Right renal cortex interstitium (tissue), 3 donors: ENCODE results near the gene ACTR3C. TPM values are rescaled to one million over a fixed set of nuclear protein-coding genes. Genes with fewer than 3 reads are reported as not detected.
"Not testable (repeated sequence)": the region's sequence is repeated elsewhere in the genome, so short reads cannot be mapped to it uniquely, and the experiment has no call there.

Experiments used
- DNase-seq, 3 donors: peaks; one replicate each; pipeline ENCODE4 v3.0.0-alpha.2; 2013; ENCODE audit warnings: low read depth in 3 of 3, low spot score in 2 of 3
- polyA plus RNA-seq, 3 donors: library from polyadenylated mRNA; unstranded; fragments of 120-200 nt; gene quantifications; one replicate each; pipeline ENCODE4 v1.2.1, GENCODE V29; 2013; ENCODE audit not compliant: insufficient read length in 3 of 3

ACTR3C gene
- polyA plus RNA-seq, 3 donors, result 8.9 to 10.5 (median 10.4) TPM

DNA sequence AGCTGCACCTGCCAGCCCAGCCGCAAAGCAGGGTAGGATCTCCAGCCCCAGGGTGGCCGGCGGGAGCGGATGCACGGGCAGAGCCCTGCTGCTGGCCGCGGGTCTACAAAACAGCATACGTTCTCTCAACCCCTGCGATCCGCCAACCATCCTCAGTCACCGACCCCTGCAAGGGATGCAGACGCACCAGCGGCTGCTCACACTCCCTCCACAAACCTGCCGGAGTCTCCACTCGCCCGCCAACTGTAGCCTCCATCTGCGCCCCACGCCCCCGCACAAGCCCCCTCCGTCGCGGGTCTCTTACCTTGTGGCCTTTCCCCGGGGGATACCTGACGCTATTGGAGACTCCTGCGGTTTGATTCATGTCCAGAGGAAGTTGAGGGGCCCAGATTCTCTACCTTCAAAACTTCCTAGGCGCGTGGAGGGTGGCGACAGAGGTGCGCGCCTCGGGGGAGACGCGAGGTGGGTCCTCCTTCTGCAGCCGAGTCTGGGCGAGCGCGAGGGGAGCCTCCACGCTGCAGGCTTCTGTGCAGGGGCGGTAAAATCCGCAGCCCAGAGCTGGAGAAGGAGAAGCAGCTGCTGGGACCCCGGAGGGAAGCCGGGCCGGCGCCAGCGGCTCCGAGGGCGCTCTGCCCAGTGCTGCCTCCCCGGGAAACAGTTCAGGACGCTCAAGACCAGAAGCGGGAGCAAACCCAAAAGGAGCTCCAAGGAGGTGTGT, 103.2 kb downstream of the ACTR3C start:
- not testable (repeated sequence) for DNase-seq

DNA sequence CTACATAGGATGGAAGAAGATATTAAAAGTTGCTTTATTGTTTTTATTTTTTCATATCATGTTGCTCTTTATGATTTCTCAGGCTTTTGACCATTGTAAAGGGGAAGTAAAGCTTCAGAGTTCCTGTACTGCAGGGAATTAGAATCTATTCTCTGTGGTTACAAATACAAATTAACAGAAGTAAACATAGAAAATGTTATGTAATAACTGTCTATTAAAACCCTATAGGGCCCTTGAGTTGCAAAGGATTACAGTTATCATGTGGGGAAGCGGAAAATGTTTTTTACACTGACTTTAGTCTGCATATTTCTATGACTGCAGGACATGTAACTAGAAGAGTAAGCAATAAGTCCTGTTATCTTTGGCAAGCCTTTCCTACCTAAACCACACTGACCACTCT, 116.5 kb downstream of the ACTR3C start:
- not testable (repeated sequence) for DNase-seq

DNA sequence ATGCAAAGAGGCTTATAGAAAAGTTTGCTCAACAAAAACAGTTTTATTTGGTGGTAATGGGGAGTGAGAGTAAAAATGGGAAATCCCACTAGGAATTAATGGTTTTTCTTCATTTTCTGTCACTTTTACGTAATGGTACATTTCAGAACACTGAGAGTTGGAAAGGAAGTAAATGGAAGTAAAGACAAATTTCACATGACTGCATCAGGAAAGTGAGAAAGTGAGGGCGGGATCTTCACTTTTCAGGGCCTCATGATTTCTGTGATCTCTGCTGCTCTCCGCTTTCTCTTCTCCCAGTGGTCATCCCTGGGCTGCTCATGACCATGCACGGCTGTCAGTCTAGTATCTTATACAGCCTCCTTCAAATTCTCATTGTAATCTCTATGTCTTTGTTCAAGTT, 117.5 kb downstream of the ACTR3C start:
- not testable (repeated sequence) for DNase-seq

DNA sequence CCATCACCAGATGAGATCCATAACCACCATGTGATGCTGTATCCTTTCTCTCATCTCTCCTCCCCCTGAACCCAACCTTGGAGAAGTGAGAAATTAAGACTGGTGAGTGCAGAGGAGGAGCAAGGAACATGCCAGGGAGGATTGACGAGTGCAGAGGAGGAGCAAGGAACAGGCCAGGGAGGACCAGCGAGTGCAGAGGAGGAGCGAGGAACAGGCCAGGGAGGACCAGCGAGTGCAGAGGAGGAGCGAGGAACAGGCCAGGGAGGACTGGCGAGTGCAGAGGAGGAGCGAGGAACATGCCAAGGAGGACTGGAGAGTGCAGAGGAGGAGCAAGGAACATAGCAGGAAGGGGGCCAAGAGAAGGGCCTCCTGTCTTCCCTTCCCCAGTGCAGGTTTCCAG, 118.8 kb downstream of the ACTR3C start:
- not testable (repeated sequence) for DNase-seq

DNA sequence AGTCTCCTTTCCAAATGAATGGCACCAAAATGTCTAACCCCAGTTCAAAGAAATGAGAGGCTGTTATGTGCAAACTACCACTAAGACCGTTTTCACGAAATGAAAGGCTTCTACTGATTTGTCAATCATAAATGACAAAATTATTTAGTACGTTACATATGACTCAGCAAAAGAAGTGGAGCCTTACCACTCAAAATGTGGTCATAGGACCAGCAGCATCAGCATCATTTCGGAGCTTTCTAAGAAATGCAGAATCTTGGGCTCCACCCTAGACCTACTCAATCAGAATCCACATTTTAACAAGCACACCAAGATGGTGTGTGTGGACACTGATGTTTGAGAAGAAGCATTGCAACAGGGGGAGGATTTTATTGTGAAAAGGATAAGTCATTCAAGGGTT, 120.5 kb downstream of the ACTR3C start:
- not testable (repeated sequence) for DNase-seq

Other genes with a start within 250 kb of the ACTR3C start
- gene LRRC61, start 190 bp downstream of the ACTR3C start, polyA plus RNA-seq, result 10 to 100 TPM; 19.8 to 27.1 (median 23.0) TPM
- gene RARRES2, start 18.1 kb upstream of the ACTR3C start, polyA plus RNA-seq, result 10 to 100 TPM; 39.2 to 49.2 (median 40.8) TPM
- gene REPIN1, start 45.3 kb upstream of the ACTR3C start, polyA plus RNA-seq, result 10 to 100 TPM; 76.5 to 84.8 (median 79.6) TPM
- gene ZNF775, start 55.8 kb upstream of the ACTR3C start, polyA plus RNA-seq, result 1 to 10 TPM; 3.6 to 4.1 (median 4.1) TPM
- gene GIMAP8, start 127.1 kb upstream of the ACTR3C start, polyA plus RNA-seq, result 10 to 100 TPM in 1 of 3 donors, 1 to 10 TPM in 2; 8.2 to 11.3 (median 9.4) TPM
- gene GIMAP7, start 191.3 kb upstream of the ACTR3C start, polyA plus RNA-seq, result 10 to 100 TPM; 19.2 to 20.2 (median 20.1) TPM
- gene GIMAP4, start 243.8 kb upstream of the ACTR3C start, polyA plus RNA-seq, result 10 to 100 TPM; 27.7 to 33.5 (median 27.8) TPM